B cell (primary cell): Measurements from ENCODE around the gene DEF6.

ENCODE experiments used
- EZH2 ChIP-seq: IDR thresholded peaks from 2 replicates; pipeline ENCODE4 v1.6.1; 2012; ENCODE audit warnings: borderline replicate concordance, low read depth, mild to moderate bottlenecking, moderate library complexity, low read length; ENCODE audit not compliant: insufficient read depth, poor library complexity, severe bottlenecking
- TF ChIP-seq, protein P1 (sequence below): fragments of 200-600 bp; IDR thresholded peaks from one replicate; pipeline ENCODE4 v1.8.0; 2022; ENCODE audit warnings: antibody characterized with exemption, mild to moderate bottlenecking

DNA sequence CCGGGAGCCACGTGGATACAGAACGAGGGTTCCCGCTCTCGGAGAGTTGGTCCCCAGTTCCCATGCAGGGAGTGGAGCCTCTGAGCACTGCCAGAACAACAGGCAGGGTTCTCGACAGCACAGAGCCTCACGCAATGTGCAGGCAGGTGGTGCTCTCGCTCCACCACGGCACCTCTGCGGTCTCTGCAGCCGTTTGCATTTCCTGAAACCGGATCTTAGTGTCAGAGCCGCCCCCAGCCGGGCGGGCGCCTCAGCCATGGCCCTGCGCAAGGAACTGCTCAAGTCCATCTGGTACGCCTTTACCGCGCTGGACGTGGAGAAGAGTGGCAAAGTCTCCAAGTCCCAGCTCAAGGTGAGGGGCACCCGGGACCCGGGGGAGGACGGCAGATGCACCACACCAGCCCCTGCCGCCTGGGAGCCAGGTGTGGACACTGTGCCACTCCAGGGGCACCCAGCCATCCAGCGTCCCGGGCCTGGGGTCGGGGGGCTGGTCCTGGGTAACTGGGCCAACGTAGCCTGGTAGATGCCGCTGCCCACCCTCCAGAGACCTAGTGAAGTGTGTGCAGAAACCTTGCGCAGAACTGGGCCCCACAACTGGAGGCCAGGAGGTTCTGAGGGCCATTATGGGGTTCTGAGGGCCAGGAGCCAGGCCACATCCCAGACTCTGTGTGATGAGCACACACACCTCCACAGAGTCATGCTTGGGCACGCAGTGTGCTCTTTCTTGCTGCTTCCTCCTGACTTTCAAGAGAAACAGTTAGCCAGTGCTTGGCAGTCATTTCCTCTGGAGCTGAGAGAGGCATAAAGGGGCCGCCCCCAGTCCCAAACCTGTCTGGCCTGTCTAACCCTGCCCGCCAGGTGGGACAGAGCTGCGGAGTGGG is at the start of gene DEF6:
- TF ChIP-seq, protein P1, sequence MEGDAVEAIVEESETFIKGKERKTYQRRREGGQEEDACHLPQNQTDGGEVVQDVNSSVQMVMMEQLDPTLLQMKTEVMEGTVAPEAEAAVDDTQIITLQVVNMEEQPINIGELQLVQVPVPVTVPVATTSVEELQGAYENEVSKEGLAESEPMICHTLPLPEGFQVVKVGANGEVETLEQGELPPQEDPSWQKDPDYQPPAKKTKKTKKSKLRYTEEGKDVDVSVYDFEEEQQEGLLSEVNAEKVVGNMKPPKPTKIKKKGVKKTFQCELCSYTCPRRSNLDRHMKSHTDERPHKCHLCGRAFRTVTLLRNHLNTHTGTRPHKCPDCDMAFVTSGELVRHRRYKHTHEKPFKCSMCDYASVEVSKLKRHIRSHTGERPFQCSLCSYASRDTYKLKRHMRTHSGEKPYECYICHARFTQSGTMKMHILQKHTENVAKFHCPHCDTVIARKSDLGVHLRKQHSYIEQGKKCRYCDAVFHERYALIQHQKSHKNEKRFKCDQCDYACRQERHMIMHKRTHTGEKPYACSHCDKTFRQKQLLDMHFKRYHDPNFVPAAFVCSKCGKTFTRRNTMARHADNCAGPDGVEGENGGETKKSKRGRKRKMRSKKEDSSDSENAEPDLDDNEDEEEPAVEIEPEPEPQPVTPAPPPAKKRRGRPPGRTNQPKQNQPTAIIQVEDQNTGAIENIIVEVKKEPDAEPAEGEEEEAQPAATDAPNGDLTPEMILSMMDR: peak; percentile 97
- no peak for TF ChIP-seq EZH2
